Psoas muscle (tissue), 8 donors: ENCODE data around the gene OR10AD1. TPM values are rescaled to one million over a fixed set of nuclear protein-coding genes. Genes with fewer than 3 reads are reported as not detected.
"Not testable (repeated sequence)": the region's sequence is repeated elsewhere in the genome, so short reads cannot be mapped to it uniquely, and the experiment has no call there.

Experiments
- ATAC-seq, 4 donors: fragments of 200-7000 bp; cut with Tn5 transposase; one replicate each; pipeline ENCODE4 v1.9.1; 2020; ENCODE audit warnings: moderate library complexity in 3 of 4, mild to moderate bottlenecking in 2 of 4
- DNase-seq, 2 donors: peaks; one replicate each; pipeline ENCODE4 v3.0.0-alpha.2; 2020
- H3K27ac ChIP-seq: fragments of 200-600 bp; one replicate; pipeline ENCODE4 v1.8.0; 2022
- H3K27me3 ChIP-seq, 3 donors: fragments of 200-600 bp in 1 of 3; one replicate each; pipeline versions ENCODE4 v1.6.1 to v1.8.0; 2013 to 2022; ENCODE audit warnings: low read length in 2 of 3, mild to moderate bottlenecking in 2 of 3, moderate library complexity in 1 of 3; ENCODE audit not compliant: insufficient read depth in 3 of 3
- H3K36me3 ChIP-seq, 2 donors: fragments of 200-600 bp in 1 of 2; one replicate each; pipeline versions ENCODE4 v1.6.1 to v1.8.0; 2013 to 2022; ENCODE audit warnings: low read depth in 1 of 2, mild to moderate bottlenecking in 1 of 2, moderate library complexity in 1 of 2; ENCODE audit not compliant: insufficient read depth in 1 of 2
- H3K4me1 ChIP-seq: fragments of 200-600 bp; one replicate; pipeline ENCODE4 v1.8.0; 2022
- H3K4me3 ChIP-seq: fragments of 200-600 bp; one replicate; pipeline ENCODE4 v1.8.0; 2022; ENCODE audit warnings: mild to moderate bottlenecking
- H3K9me3 ChIP-seq: fragments of 200-600 bp; one replicate; pipeline ENCODE4 v1.8.0; 2022
- CTCF ChIP-seq: fragments of 200-600 bp; IDR thresholded peaks from one replicate; pipeline ENCODE4 v1.8.0; 2022; ENCODE audit warnings: antibody characterized with exemption
- WGBS, 3 donors: extraction: QIAGEN DNeasy Blood & Tissue Kit; methylation state at CpG; one replicate each; pipeline versions ENCODE4 v1.1.6 to v1.1.7; 2013; 5-methylcytosine and 5-hydroxymethylcytosine counted together
- intact Hi-C, 2 donors: fragments of 100-400 bp; cut with DNase I; formaldehyde crosslinking; loops; one replicate each; pipeline versions ENCODE4 v1.11.0 to v1.14.2; 2022
- polyA plus RNA-seq, 3 donors: library from polyadenylated mRNA; stranded (reverse); fragments of 200-250 nt; gene quantifications; one replicate each; pipeline ENCODE4 v1.2.3, GENCODE V29; 2013
- total RNA-seq, 4 donors: library from RNA; stranded (reverse); fragmentation: NEBNext Ultra II Directional in 2 of 4; extraction: Animal tissue kit (Norgen Biotek cat#: 25700) in 2 of 4; gene quantifications; one replicate each; pipeline versions ENCODE4 v1.2.1 to v1.2.4, GENCODE V29; 2021 to 2023
- donor health status: healthy with polysubstance abuse.
- donor health status: DM: no; HTN: no; CAD: no; lungs with moderate emphysema.
- donor health status: Bipolar disorder and iron deficiency.
- donor health status: healthy.
- donor health status: DM: yes; HTN: yes; CAD: no.
- donor health status: DM: no; HTN: no; CAD: no.
- donor health status: DM: no; HTN: no; CAD: no.
- donor health status: DM: yes; HTN: yes; CAD: no.

The OR10AD1 gene
- total and polyA plus RNA-seq, 7 donors: 0.01 TPM; not detected in 6

GRCh38 chr12:48221645-48222044 is 18.6 kb upstream of the OR10AD1 start:
- no peaks in the 10 kb centered on the region for H3K36me3 ChIP-seq
- WGBS, 3 donors: 2 to 7% (median 3%) methylated on average over 2 of the region's 2 CpGs
- ATAC-seq (no peak), DNase-seq (no peak)
- H3K4me3 ChIP-seq: no peak overlapping the region
- intact Hi-C loops: no loop called here
- TF ChIP-seq CTCF: no peak
- no peak overlapping the region for H3K27ac ChIP-seq
- peaks cover 0 to 3% (median 0%) of the 10 kb centered on the region in 3 donors for H3K27me3 ChIP-seq
- H3K9me3 ChIP-seq: no peaks in the 10 kb centered on the region
- no peaks in the 10 kb centered on the region for H3K4me1 ChIP-seq

- Histone ChIP-seq H3K4me3 (no peak overlapping the region), H3K4me1 (no peaks in the 10 kb centered on the region), H3K27me3 (peaks cover 0 to under 1% (median 0%) of the 10 kb centered on the region in 3 donors), H3K36me3 (no peaks in the 10 kb centered on the region), H3K9me3 (no peaks in the 10 kb centered on the region), H3K27ac (no peak overlapping the region)
- 89 to 96% (median 94%) methylated on average over 1 of the region's 1 CpG for WGBS, 3 donors
- no peak for TF ChIP-seq CTCF
- intact Hi-C loops: no loop called here
- ATAC-seq (no peak), DNase-seq (no peak)
Measured at GRCh38 chr12:48220701-48221100, 17.6 kb upstream of the OR10AD1 start.

- Histone ChIP-seq H3K27me3 (no peaks in the 10 kb centered on the region), H3K4me3 (no peak overlapping the region), H3K4me1 (no peaks in the 10 kb centered on the region), H3K36me3 (no peaks in the 10 kb centered on the region), H3K9me3 (no peaks in the 10 kb centered on the region), H3K27ac (no peak overlapping the region)
- ATAC-seq: no peak
- no peak for DNase-seq
- no peak for TF ChIP-seq CTCF
- intact Hi-C loops: no loop called here
- WGBS, 3 donors: 78 to 82% (median 79%) methylated on average over 1 of the region's 1 CpG
Measured at GRCh38 chr12:48219631-48220030, 16.5 kb upstream of the OR10AD1 start.

GRCh38 chr12:48216785-48217184 is 13.7 kb upstream of the OR10AD1 start:
- Histone ChIP-seq H3K9me3 (no peaks in the 10 kb centered on the region), H3K4me3 (no peak overlapping the region), H3K27ac (no peak overlapping the region), H3K4me1 (no peaks in the 10 kb centered on the region), H3K36me3 (no peaks in the 10 kb centered on the region), H3K27me3 (no peaks in the 10 kb centered on the region)
- no peak for TF ChIP-seq CTCF
- DNase-seq: no peak
- ATAC-seq: no peak
- intact Hi-C loops: no loop called here

- intact Hi-C loops, DNase-seq, H3K27ac ChIP-seq, ATAC-seq, H3K4me3 ChIP-seq, H3K9me3 ChIP-seq, H3K4me1 ChIP-seq, H3K27me3 ChIP-seq: not testable (repeated sequence)
- H3K36me3 ChIP-seq: peaks cover 4 to 20% of the 10 kb centered on the region in 2 donors
- WGBS, 3 donors: 97 to 100% (median 100%) methylated on average over 1 of the region's 2 CpGs
Measured at GRCh38 chr12:48209495-48209894, 6.4 kb upstream of the OR10AD1 start.
